HepG2 (cell line): Measurements from ENCODE around the gene GRAMD2A. TPM values are rescaled to one million over a fixed set of nuclear protein-coding genes. Genes with fewer than 3 reads are reported as not detected.

Experiments used
- ATAC-seq: fragments of 200-7000 bp; cut with Tn5 transposase; 3 replicates; pipeline ENCODE4 v1.9.1; 2020; ENCODE audit warnings: mild to moderate bottlenecking, moderate library complexity
- BruUV-seq: library from RNA; stranded (reverse); fragments of 400-500 nt; replicated peaks from 2 replicates; lab custom pipeline; 2021; lab: Mats Ljungman, UMichigan
- CTCF ChIA-PET: fragments of 300-600 bp; formaldehyde crosslinking; extraction: SDS; loops from one replicate; lab custom pipeline; 2021; ENCODE audit warnings: low total read pairs, inconsistent platforms, low intra/inter-chr PET ratio; lab: Yijun Ruan, JAX
- POLR2A ChIA-PET: fragments of 350-600 bp; sonication (Branson Sonifier 250); formaldehyde crosslinking; loops from one replicate; lab custom pipeline; 2020; ENCODE audit warnings: antibody characterized with exemption, inconsistent platforms; lab: Yijun Ruan, JAX
- DNase-seq: peaks from one replicate; pipeline ENCODE4 v3.0.0-alpha.2; 2015; ENCODE audit warnings: low spot score
- FAIRE-seq: peaks from 3 replicates; lab custom pipeline; 2011; peaks lifted over from hg19 to GRCh38; lab: Jason Lieb, UNC
- H2AFZ ChIP-seq: one replicate; pipeline ENCODE4 v1.6.1; 2011; ENCODE audit warnings: low read length, inconsistent platforms
- H3K27ac ChIP-seq: fragments of 300-600 bp; 3 replicates; pipeline ENCODE4 v1.8.0; 2011; ENCODE audit warnings: mixed run types, mild to moderate bottlenecking, mixed read lengths, low read length, inconsistent platforms; ENCODE audit not compliant: insufficient read depth; ENCODE audit errors: extremely low read length
- H3K27me3 ChIP-seq, 2 experiments: fragments of 200-600 bp in 1 of 2; 2 replicates in 1 of 2; 3 replicates in 1 of 2; pipeline versions ENCODE4 v1.6.0 to v1.8.0; 2011; ENCODE audit warnings: low read length in 2 of 2, mild to moderate bottlenecking in 2 of 2, moderate library complexity in 2 of 2, inconsistent platforms in 1 of 2; ENCODE audit not compliant: insufficient read depth in 2 of 2, control insufficient read depth in 1 of 2
- H3K36me3 ChIP-seq, 2 experiments: fragments of 200-600 bp in 1 of 2; replicated peaks in 1 of 2; 2 replicates in 1 of 2; 3 replicates in 1 of 2; pipeline versions ENCODE4 v1.5.1 to v1.8.0; 2011; ENCODE audit warnings: low read length in 2 of 2, inconsistent platforms in 1 of 2; ENCODE audit not compliant: insufficient read depth in 2 of 2, control insufficient read depth in 1 of 2
- H3K4me1 ChIP-seq: 2 replicates; pipeline ENCODE4 v1.5.1; 2012; ENCODE audit warnings: low read length, inconsistent platforms; ENCODE audit not compliant: insufficient read depth
- H3K4me2 ChIP-seq: 2 replicates; pipeline ENCODE4 v1.6.0; 2011; ENCODE audit warnings: low read depth, low read length, inconsistent platforms
- H3K4me3 ChIP-seq, 3 experiments: fragments of 200-600 bp in 1 of 3; sonication (generic), shearing (Covaris generic) in 1 of 3; replicated peaks in 1 of 3; 2 replicates each; pipeline ENCODE4 v1.5.1; 2011 to 2016; ENCODE audit warnings: low read length in 3 of 3, inconsistent platforms in 2 of 3, low read depth in 2 of 3, mild to moderate bottlenecking in 2 of 3, control low read depth in 1 of 3, mixed read lengths in 1 of 3; ENCODE audit not compliant: insufficient read depth in 1 of 3
- H3K79me2 ChIP-seq: one replicate; pipeline ENCODE4 v1.6.1; 2011; ENCODE audit warnings: low read length, inconsistent platforms; ENCODE audit not compliant: insufficient read depth
- H3K9ac ChIP-seq: 2 replicates; pipeline ENCODE4 v1.6.0; 2011; ENCODE audit warnings: mild to moderate bottlenecking, low read depth, low read length, inconsistent platforms; ENCODE audit not compliant: insufficient read depth
- H3K9me3 ChIP-seq: 2 replicates; pipeline ENCODE4 v1.5.1; 2012; ENCODE audit warnings: mild to moderate bottlenecking, low read length
- H4K20me1 ChIP-seq: 2 replicates; pipeline ENCODE4 v1.6.0; 2011; ENCODE audit warnings: inconsistent platforms, mild to moderate bottlenecking, low read length, moderate library complexity; ENCODE audit not compliant: insufficient read depth
- FOSL1 ChIP-seq: sonication (generic); formaldehyde crosslinking; IDR thresholded peaks from 2 replicates; pipeline ENCODE4 v1.9.0; 2021; ENCODE audit warnings: missing genetic modification reagents, borderline replicate concordance
- HMG20B ChIP-seq: conservative IDR thresholded peaks from 2 replicates; pipeline ENCODE4 v1.6.1; 2016; ENCODE audit warnings: missing genetic modification reagents, missing compliant biosample characterization
- KLF13 ChIP-seq: sonication (generic); formaldehyde crosslinking; IDR thresholded peaks from 2 replicates; pipeline ENCODE4 v1.4.0; 2020; ENCODE audit warnings: mild to moderate bottlenecking, missing genetic modification reagents
- MIER2 ChIP-seq: IDR thresholded peaks from 2 replicates; pipeline ENCODE4 v1.6.1; 2016; ENCODE audit warnings: missing biosample characterization, missing genetic modification reagents
- NFE2L1 ChIP-seq: sonication (generic); formaldehyde crosslinking; IDR thresholded peaks from 2 replicates; pipeline ENCODE4 v1.4.0; 2020; ENCODE audit warnings: missing genetic modification reagents, mild to moderate bottlenecking, borderline replicate concordance
- PHF5A ChIP-seq: IDR thresholded peaks from one replicate; pipeline ENCODE4 v1.6.1; 2018; ENCODE audit warnings: low read depth, missing genetic modification reagents; ENCODE audit not compliant: unreplicated experiment
- REXO4 ChIP-seq: sonication (generic); formaldehyde crosslinking; IDR thresholded peaks from 2 replicates; pipeline ENCODE4 v1.8.0; 2022; ENCODE audit warnings: missing genetic modification reagents, mild to moderate bottlenecking, borderline replicate concordance
- ZMYM3 ChIP-seq: sonication (generic); formaldehyde crosslinking; IDR thresholded peaks from 2 replicates; pipeline ENCODE4 v1.5.1; 2020; ENCODE audit warnings: mild to moderate bottlenecking, missing genetic modification reagents
- WGBS: methylation state at CpG from one replicate; pipeline ENCODE4 v1.1.6; 2017; ENCODE audit warnings: low lambda C conversion rate; 5-methylcytosine and 5-hydroxymethylcytosine counted together
- in situ Hi-C: cut with HindIII; loops from 2 replicates; pipeline ENCODE4 v1.10.0; 2017; ENCODE audit warnings: low pct_unique_long_range_greater_than_20kb; ENCODE audit not compliant: extremely low pct_ligation_motif_present
- intact Hi-C: fragments of 100-400 bp; cut with micrococcal nuclease; formaldehyde crosslinking; loops from one replicate; pipeline ENCODE4 v1.10.0; 2022; ENCODE audit not compliant: unreplicated experiment
- polyA plus RNA-seq, 8 experiments: library from polyadenylated mRNA; depleted of rRNA in 3 of 8; stranded (reverse) in 7 of 8; unstranded in 1 of 8; fragments of >200 nt; fragmentation: Illumina TruSeq in 4 of 8; extraction: Trizol in 4 of 8; gene quantifications; 2 replicates each; pipeline versions ENCODE4 v1.2.1 to v1.2.3, GENCODE V29; 2011 to 2016; ENCODE audit warnings: low read depth in 4 of 8, missing spikeins in 1 of 8, mixed read lengths in 1 of 8; ENCODE audit not compliant: insufficient read depth in 1 of 8
- total RNA-seq, 5 experiments: library from RNA; depleted of rRNA; stranded (reverse); fragments of >200 nt; fragmentation: Illumina TruSeq; extraction: Trizol; gene quantifications; 2 replicates each; pipeline ENCODE4 v1.2.3, GENCODE V29; 2016; ENCODE audit warnings: low read depth in 1 of 5
- TF ChIP-seq, protein P1 (sequence below): sonication (generic); formaldehyde crosslinking; IDR thresholded peaks from 2 replicates; pipeline ENCODE4 v1.5.1; 2020; ENCODE audit warnings: mild to moderate bottlenecking, missing genetic modification reagents, moderate library complexity
- TF ChIP-seq, protein P2 (sequence below): IDR thresholded peaks from 2 replicates; pipeline ENCODE4 v1.6.1; 2018; ENCODE audit warnings: missing genetic modification reagents
- TF ChIP-seq, protein P3 (sequence below): sonication (generic); formaldehyde crosslinking; IDR thresholded peaks from 2 replicates; pipeline ENCODE4 v1.4.0; 2020; ENCODE audit warnings: missing genetic modification reagents, borderline replicate concordance

GRAMD2A gene
- total and polyA plus RNA-seq, 2 of the 13 experiments (the other 11 are each of a cell fraction or from before 2014, with no cell fraction given), result 0.04 TPM; not detected in 1

DNA sequence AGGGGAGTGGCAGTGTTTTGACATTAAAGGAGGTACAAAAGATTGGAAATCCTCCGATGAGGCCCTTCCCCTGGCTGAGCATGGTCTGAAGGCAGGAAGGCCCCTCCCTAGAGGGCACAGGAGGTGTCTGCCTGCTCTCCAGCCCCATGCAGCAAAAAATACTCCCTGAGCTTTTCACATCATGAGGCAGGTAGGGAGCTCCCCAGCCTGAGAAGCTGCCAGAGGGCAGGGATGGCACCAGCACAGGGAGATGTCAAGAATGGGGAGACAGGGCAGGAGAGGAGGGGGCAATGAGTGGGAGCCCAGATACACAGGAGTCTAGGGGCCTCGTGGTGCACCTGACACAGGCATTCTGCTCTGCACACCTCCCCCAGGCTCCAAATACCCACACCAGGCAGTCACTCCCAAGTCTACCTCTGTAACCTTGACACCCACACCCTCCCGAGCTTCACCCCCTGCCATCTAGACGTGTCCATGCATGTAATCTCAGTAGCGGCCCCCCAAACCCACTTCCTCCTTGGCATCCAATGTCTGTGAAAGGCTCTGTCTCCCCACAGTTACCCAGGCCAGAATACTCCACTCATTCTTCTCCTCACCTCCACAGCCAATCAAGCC lies 22.9 kb downstream of the GRAMD2A start (continued):
- no peak for TF ChIP-seq REXO4
- TF ChIP-seq, protein P1, sequence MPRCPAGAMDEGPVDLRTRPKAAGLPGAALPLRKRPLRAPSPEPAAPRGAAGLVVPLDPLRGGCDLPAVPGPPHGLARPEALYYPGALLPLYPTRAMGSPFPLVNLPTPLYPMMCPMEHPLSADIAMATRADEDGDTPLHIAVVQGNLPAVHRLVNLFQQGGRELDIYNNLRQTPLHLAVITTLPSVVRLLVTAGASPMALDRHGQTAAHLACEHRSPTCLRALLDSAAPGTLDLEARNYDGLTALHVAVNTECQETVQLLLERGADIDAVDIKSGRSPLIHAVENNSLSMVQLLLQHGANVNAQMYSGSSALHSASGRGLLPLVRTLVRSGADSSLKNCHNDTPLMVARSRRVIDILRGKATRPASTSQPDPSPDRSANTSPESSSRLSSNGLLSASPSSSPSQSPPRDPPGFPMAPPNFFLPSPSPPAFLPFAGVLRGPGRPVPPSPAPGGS (CRISPR knock-in tag), result no peak
- TF ChIP-seq MIER2 (CRISPR knock-in tag), result no peak
- no peak for TF ChIP-seq FOSL1 (CRISPR knock-in tag)
- no peak for TF ChIP-seq ZMYM3 (CRISPR knock-in tag)
- TF ChIP-seq, protein P2, sequence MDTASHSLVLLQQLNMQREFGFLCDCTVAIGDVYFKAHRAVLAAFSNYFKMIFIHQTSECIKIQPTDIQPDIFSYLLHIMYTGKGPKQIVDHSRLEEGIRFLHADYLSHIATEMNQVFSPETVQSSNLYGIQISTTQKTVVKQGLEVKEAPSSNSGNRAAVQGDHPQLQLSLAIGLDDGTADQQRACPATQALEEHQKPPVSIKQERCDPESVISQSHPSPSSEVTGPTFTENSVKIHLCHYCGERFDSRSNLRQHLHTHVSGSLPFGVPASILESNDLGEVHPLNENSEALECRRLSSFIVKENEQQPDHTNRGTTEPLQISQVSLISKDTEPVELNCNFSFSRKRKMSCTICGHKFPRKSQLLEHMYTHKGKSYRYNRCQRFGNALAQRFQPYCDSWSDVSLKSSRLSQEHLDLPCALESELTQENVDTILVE (CRISPR knock-in tag), result no peak

DNA sequence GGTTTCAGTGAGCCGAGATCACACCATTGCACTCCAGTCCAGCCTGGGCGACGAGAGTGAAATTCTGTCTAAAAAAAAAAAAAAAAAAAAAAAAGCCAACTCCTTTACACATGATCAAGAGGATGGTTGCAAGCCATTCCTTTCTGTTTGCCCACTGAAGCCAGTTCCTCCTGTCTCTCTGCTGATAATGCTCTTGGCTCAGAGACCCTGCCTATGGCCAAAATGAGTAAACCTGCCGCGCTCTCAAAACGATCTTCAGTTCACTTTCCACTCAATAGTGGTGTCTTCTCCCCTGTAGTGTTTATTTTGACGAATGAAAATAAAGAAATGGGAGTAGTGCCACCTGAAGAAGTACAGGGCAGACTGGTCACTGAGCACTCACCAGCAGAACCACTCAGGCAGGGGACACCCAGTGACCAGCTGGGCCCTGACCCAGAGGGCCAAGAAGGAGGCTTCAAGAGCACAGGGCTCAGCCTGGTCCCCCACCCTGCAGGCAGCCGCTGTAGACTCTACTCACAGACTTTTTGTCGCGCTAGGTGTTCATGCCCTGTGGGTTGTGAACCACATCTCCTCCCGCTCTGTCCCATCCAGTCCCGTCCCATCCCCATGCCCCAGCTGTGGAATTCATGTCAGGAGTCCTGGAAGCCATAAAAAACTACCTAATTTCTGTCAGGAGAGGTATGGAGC lies 23.6 kb downstream of the GRAMD2A start:
- H3K27me3 ChIP-seq, result peaks cover 2 to 70% of the 10 kb centered on the region in 2 experiments; a peak in 4 of 5 replicates
- DNase-seq (no peak), ATAC-seq (no peak), FAIRE-seq (no peak)
- ChIA-PET POLR2A (no interaction called here), CTCF (no interaction called here)
- H3K27ac ChIP-seq, result no peak overlapping the region
- no peak overlapping the region for H3K4me2 ChIP-seq
- TF ChIP-seq KLF13 (CRISPR knock-in tag), result no peak
- TF ChIP-seq, protein P3, sequence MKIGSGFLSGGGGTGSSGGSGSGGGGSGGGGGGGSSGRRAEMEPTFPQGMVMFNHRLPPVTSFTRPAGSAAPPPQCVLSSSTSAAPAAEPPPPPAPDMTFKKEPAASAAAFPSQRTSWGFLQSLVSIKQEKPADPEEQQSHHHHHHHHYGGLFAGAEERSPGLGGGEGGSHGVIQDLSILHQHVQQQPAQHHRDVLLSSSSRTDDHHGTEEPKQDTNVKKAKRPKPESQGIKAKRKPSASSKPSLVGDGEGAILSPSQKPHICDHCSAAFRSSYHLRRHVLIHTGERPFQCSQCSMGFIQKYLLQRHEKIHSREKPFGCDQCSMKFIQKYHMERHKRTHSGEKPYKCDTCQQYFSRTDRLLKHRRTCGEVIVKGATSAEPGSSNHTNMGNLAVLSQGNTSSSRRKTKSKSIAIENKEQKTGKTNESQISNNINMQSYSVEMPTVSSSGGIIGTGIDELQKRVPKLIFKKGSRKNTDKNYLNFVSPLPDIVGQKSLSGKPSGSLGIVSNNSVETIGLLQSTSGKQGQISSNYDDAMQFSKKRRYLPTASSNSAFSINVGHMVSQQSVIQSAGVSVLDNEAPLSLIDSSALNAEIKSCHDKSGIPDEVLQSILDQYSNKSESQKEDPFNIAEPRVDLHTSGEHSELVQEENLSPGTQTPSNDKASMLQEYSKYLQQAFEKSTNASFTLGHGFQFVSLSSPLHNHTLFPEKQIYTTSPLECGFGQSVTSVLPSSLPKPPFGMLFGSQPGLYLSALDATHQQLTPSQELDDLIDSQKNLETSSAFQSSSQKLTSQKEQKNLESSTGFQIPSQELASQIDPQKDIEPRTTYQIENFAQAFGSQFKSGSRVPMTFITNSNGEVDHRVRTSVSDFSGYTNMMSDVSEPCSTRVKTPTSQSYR (CRISPR knock-in tag), result no peak
- TF ChIP-seq HMG20B (CRISPR knock-in tag), result no peak
- no peak for TF ChIP-seq PHF5A
- TF ChIP-seq NFE2L1 (CRISPR knock-in tag), result no peak
- intact Hi-C loops (no loop called here), in situ Hi-C loops (no loop called here)
- H3K9ac ChIP-seq, result no peak overlapping the region
- no TSS peak for BruUV-seq
- no peak overlapping the region for H2AFZ ChIP-seq
- no peak overlapping the region for H3K4me3 ChIP-seq
- 72% methylated on average over 12 of the region's 12 CpGs for WGBS
- peaks cover 17% of the 10 kb centered on the region for H3K4me1 ChIP-seq
- no peaks in the 10 kb centered on the region for H3K36me3 ChIP-seq
- H3K79me2 ChIP-seq, result no peaks in the 10 kb centered on the region
- no peaks in the 10 kb centered on the region for H3K9me3 ChIP-seq
- no peaks in the 10 kb centered on the region for H4K20me1 ChIP-seq
